Breast epithelium (tissue), 4 donors: ENCODE measurements around the gene SPECC1L. TPM values are rescaled to one million over a fixed set of nuclear protein-coding genes. Genes with fewer than 3 reads are reported as not detected.
"Not testable (repeated sequence)": the region's sequence is repeated elsewhere in the genome, so short reads cannot be mapped to it uniquely, and the experiment has no call there.

ENCODE experiments used
- DNase-seq, 2 donors: peaks; one replicate each; pipeline ENCODE4 v3.0.0-alpha.2; 2019; ENCODE audit warnings: low spot score in 2 of 2
- H3K27ac ChIP-seq, 2 donors: fragments of 200-600 bp; sonication (generic) in 1 of 2; one replicate each; pipeline ENCODE4 v1.5.1; 2016 to 2019; ENCODE audit warnings: mild to moderate bottlenecking in 1 of 2
- H3K27me3 ChIP-seq, 2 donors: fragments of 200-600 bp; sonication (generic) in 1 of 2; one replicate each; pipeline versions ENCODE4 v1.5.1 to v1.6.0; 2017 to 2019; ENCODE audit warnings: control low read depth in 1 of 2, mild to moderate bottlenecking in 1 of 2
- H3K36me3 ChIP-seq: fragments of 200-600 bp; one replicate; pipeline ENCODE4 v1.5.1; 2019
- H3K4me1 ChIP-seq, 2 donors: fragments of 200-600 bp; sonication (generic); one replicate each; pipeline ENCODE4 v1.5.1; 2016 to 2019; ENCODE audit warnings: control low read depth in 1 of 2
- H3K4me3 ChIP-seq, 3 donors: fragments of 200-600 bp; sonication (generic); 1 replicate in 2 of 3; 2 replicates in 1 of 3; pipeline ENCODE4 v1.5.1; 2016 to 2019; ENCODE audit warnings: mild to moderate bottlenecking in 3 of 3, moderate library complexity in 2 of 3
- H3K9me3 ChIP-seq, 2 donors: fragments of 200-600 bp; sonication (generic) in 1 of 2; one replicate each; pipeline ENCODE4 v1.5.1; 2016 to 2019; ENCODE audit warnings: control low read depth in 1 of 2
- POLR2A ChIP-seq: fragments of 450-650 bp; IDR thresholded peaks from one replicate; pipeline ENCODE4 v1.6.1; 2016; ENCODE audit warnings: antibody characterized with exemption, mild to moderate bottlenecking, moderate library complexity
- POLR2AphosphoS5 ChIP-seq, 3 donors: sonication (generic); formaldehyde crosslinking; IDR thresholded peaks; one replicate each; pipeline ENCODE4 v1.6.1; 2017; ENCODE audit warnings: antibody characterized with exemption in 3 of 3
- intact Hi-C: fragments of 100-400 bp; cut with DNase I; formaldehyde crosslinking; loops from one replicate; pipeline ENCODE4 v1.15.1; 2023; ENCODE audit warnings: low total_unique reads
- total RNA-seq, 3 donors: library from RNA; depleted of rRNA; stranded (reverse); fragments of >200 nt; gene quantifications; one replicate each; pipeline ENCODE4 v1.1.0, GENCODE V29; 2016
- TF ChIP-seq, protein P1 (sequence below), 3 donors: fragments of 450-650 bp; IDR thresholded peaks; one replicate each; pipeline ENCODE4 v1.5.1; 2016 to 2017; ENCODE audit warnings: antibody characterized with exemption in 3 of 3, mild to moderate bottlenecking in 3 of 3, moderate library complexity in 3 of 3

SPECC1L gene
- total RNA-seq, 3 donors from 2014 or later: 33.4 to 61.0 (median 53.7) TPM

DNA sequence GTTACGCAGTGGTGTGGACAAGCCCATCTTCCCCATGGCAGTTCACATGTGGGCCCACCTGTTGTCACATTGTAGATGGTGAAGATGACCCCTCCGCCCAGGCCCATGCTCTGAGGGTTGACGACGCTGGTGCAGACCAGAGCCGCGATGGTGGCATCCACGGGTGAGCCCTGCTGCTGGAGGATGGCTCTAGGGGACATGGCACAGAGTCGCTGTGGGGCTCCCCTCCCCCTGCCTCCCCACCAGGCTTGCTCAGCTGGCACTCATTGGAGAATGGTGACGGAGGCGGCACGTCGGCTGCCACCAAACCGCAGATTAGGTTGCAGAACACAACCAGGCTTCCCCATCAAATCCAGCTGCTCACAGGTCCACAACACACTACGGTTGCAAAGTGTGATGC is 36.8 kb upstream of the SPECC1L start:
- H3K27me3 ChIP-seq: no peaks in the 10 kb centered on the region
- no peaks in the 10 kb centered on the region for H3K4me1 ChIP-seq
- H3K4me3 ChIP-seq: no peak overlapping the region
- TF ChIP-seq POLR2AphosphoS5 (IDR thresholded peaks at IDR 0.05): no peak
- TF ChIP-seq, protein P1, sequence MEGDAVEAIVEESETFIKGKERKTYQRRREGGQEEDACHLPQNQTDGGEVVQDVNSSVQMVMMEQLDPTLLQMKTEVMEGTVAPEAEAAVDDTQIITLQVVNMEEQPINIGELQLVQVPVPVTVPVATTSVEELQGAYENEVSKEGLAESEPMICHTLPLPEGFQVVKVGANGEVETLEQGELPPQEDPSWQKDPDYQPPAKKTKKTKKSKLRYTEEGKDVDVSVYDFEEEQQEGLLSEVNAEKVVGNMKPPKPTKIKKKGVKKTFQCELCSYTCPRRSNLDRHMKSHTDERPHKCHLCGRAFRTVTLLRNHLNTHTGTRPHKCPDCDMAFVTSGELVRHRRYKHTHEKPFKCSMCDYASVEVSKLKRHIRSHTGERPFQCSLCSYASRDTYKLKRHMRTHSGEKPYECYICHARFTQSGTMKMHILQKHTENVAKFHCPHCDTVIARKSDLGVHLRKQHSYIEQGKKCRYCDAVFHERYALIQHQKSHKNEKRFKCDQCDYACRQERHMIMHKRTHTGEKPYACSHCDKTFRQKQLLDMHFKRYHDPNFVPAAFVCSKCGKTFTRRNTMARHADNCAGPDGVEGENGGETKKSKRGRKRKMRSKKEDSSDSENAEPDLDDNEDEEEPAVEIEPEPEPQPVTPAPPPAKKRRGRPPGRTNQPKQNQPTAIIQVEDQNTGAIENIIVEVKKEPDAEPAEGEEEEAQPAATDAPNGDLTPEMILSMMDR (IDR thresholded peaks at IDR 0.05): no peak
- no peak for TF ChIP-seq POLR2A
- peak overlapping the region in 1 of 2 donors; percentile 7 for H3K27ac ChIP-seq
- intact Hi-C loops: no loop called here
- no peaks in the 10 kb centered on the region for H3K36me3 ChIP-seq
- no peaks in the 10 kb centered on the region for H3K9me3 ChIP-seq
- DNase-seq: no peak

DNA sequence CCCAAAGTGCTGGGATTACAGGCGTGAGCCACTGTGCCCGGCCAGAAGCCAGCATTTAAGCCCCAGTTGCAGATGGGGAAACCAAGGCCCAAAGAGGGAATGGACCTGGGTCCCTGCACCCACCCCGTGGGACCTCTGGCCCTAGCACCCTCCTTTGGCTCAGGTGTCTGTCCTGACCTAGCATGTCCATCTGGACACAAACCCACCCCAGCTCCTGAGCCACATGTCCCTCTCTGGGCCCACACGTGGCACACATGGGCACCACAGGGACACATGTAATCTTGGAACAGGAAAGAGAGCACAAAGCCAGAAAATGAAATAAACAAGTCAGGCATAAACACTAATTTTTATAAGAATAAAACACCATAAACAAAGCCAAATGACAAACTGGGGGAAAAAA is 35.3 kb upstream of the SPECC1L start:
- Histone ChIP-seq H3K36me3 (no peaks in the 10 kb centered on the region), H3K4me1 (no peaks in the 10 kb centered on the region), H3K27me3 (no peaks in the 10 kb centered on the region), H3K4me3 (no peak overlapping the region), H3K27ac (no peak overlapping the region), H3K9me3 (no peaks in the 10 kb centered on the region)
- TF ChIP-seq, protein P1 (IDR thresholded peaks at IDR 0.05): no peak
- TF ChIP-seq POLR2A (no peak), POLR2AphosphoS5 (IDR thresholded peaks at IDR 0.05) (no peak)
- intact Hi-C loops: no loop called here
- no peak for DNase-seq

DNA sequence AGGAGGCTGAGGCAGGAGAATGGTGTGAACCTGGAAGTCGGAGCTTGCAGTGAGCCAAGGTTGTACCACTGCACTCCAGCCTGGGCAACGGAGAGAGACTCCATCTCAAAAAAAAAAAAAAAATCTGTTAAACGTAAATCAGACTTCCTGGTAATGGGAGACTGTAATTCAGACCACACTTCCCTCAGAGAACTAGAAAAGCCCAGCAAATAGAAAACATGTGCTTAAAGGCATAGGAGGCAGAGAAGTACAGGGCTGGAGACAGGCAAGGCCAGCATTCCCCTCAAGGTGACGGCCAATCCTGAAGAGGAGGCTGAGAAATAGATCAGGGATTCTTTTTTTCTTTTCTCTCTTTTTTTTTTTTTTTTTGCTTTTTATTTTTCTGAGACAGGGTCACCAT is 34.0 kb upstream of the SPECC1L start:
- Histone ChIP-seq H3K4me3 (no peak overlapping the region), H3K36me3 (no peaks in the 10 kb centered on the region), H3K9me3 (no peaks in the 10 kb centered on the region), H3K27me3 (no peaks in the 10 kb centered on the region), H3K27ac (no peak overlapping the region), H3K4me1 (no peaks in the 10 kb centered on the region)
- no peak for DNase-seq
- intact Hi-C loops: no loop called here
- TF ChIP-seq POLR2A (no peak), POLR2AphosphoS5 (IDR thresholded peaks at IDR 0.05) (no peak)
- TF ChIP-seq, protein P1 (IDR thresholded peaks at IDR 0.05): no peak

DNA sequence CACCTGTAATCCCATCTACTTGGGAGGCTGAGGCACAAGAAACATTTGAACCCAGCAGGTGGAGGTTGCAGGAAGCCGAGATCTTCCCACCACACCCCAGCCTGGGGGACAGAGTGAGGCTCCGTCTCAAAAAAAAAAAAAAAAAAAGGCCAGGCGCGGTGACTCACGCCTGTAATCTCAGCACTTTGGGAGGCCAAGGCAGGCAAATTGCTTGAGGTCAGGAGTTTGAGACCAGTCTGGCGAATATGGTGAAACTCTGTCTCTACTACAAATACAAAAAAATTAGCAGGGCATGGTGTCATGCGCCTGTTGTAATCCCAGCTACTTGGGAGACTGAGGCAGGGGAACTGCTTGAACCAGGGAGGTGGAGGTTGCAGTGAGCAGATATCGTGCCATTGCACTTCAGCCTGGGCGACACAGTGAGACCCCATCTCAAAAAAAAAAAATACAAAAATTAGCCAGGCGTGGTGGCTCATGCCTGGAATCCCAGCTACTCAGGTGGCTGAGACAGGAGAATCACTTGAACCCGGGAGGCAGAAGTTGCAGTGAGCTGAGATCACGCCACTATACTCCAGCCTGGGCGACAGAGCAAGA is 32.4 kb upstream of the SPECC1L start:
- not testable (repeated sequence) for H3K9me3 ChIP-seq, H3K4me3 ChIP-seq

DNA sequence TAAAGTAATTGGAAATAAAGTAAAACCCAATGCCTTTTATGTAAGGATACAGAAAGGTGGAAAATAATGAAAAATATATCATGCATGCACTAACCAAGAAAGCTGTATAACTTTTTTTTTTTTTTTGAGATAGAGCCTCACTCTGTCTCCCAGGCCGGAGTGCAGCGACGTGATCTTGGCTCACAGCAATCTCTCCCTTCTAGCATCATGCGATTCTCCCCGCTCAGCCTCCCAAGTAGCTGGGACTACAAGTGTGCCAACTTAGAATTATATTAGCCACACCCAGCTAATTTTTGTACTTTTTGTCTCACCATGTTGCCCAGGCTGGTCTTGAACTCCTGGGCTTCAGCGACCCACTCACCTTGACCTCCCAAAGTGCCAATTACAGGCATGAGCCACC is 30.2 kb upstream of the SPECC1L start:
- H3K27ac ChIP-seq: no peak overlapping the region

More for the DNA sequence above, 32.4 kb upstream of the SPECC1L start:
- intact Hi-C loops, H3K36me3 ChIP-seq, H3K27ac ChIP-seq, DNase-seq, H3K4me1 ChIP-seq, H3K27me3 ChIP-seq: not testable (repeated sequence)

DNA sequence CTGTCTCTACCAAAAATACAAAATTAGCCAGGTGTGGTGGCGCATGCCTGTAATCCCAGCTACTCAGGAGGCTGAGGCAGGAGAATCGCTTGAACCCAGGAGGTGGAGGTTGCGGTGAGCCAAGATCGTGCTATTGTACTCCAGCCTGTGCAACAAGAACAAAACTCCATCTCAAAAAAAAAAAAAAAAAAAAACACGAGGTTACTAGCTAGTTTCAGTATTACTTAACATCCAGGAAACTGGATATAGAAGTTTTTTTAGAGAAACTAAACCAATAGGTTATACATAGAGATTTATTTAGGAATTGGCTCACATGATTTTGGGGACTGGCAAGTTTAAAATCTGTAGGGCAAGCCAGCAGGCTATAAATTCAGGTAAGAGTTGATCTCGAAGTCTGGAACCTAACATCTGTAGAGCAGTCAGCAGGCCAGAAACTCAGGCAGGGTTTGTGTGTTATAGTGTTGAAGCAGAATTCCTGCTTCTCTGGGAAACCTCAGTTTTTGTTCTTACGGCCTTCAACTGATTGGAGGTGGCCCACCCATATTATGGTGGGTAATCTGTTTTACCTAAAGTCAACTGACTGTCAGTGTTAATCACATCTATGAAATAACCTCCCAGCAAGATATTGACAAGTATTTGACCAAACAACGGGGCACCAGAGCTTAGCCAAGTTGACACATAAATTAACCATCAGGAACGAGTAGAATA is 29.5 kb upstream of the SPECC1L start:
- DNase-seq, H3K36me3 ChIP-seq, H3K27me3 ChIP-seq, intact Hi-C loops, H3K4me1 ChIP-seq, H3K9me3 ChIP-seq: not testable (repeated sequence)
- Histone ChIP-seq H3K27ac (peak overlapping the region in 1 of 2 donors; percentile 25), H3K4me3 (peak overlapping the region in 1 of 3 donors; percentile 19)

More for the DNA sequence above, 30.2 kb upstream of the SPECC1L start:
- no peaks in the 10 kb centered on the region for H3K9me3 ChIP-seq
- TF ChIP-seq POLR2AphosphoS5 (IDR thresholded peaks at IDR 0.05): no peak
- TF ChIP-seq, protein P1 (IDR thresholded peaks at IDR 0.05): no peak
- no peak for TF ChIP-seq POLR2A
- H3K27me3 ChIP-seq: no peaks in the 10 kb centered on the region
- intact Hi-C loops: no loop called here
- no peak for DNase-seq
- H3K4me1 ChIP-seq: peaks cover 3 to 5% of the 10 kb centered on the region in 2 donors
- H3K4me3 ChIP-seq: no peak overlapping the region
- no peaks in the 10 kb centered on the region for H3K36me3 ChIP-seq
